B cell (primary cell): ENCODE results near the gene CDK18. TPM values are rescaled to one million over a fixed set of nuclear protein-coding genes. Genes with fewer than 3 reads are reported as not detected.

Experiments used
- ATAC-seq: fragments of 200-7000 bp; cut with Tn5 transposase; one replicate; pipeline ENCODE4 v1.10.0; 2021; ENCODE audit warnings: low read depth, mild to moderate bottlenecking, moderate number of reproducible peaks, moderate library complexity
- CTCF ChIA-PET: fragments of 350-600 bp; sonication (Branson Sonifier 250); formaldehyde crosslinking; loops from one replicate; lab custom pipeline; 2021; ENCODE audit warnings: antibody characterized with exemption, inconsistent platforms; lab: Charles Lee
- POLR2A ChIA-PET: fragments of 350-600 bp; sonication (Branson Sonifier 250); formaldehyde crosslinking; loops from one replicate; lab custom pipeline; 2021; ENCODE audit warnings: antibody characterized with exemption; lab: Charles Lee
- DNase-seq: peaks from one replicate; pipeline ENCODE4 v3.0.0; 2013
- H2AFZ ChIP-seq: 2 replicates; pipeline ENCODE4 v1.6.1; 2012; ENCODE audit warnings: mild to moderate bottlenecking, low read depth, low read length; ENCODE audit not compliant: insufficient read depth, poor library complexity, severe bottlenecking
- H3K27ac ChIP-seq, 2 donors: 1 replicate in 1 of 2; 2 replicates in 1 of 2; pipeline ENCODE4 v1.5.1; 2012 to 2013; ENCODE audit warnings: low read length in 2 of 2, mild to moderate bottlenecking in 2 of 2, moderate library complexity in 1 of 2
- H3K27me3 ChIP-seq, 4 experiments: fragments of 200-600 bp in 1 of 4; sonication (generic) in 1 of 4; replicated peaks in 1 of 4; 1 replicate in 2 of 4; 2 replicates in 2 of 4; pipeline versions ENCODE4 v1.6.1 to v1.7.0; 2013 to 2016; ENCODE audit warnings: low read length in 3 of 4, mild to moderate bottlenecking in 2 of 4, mixed read lengths in 1 of 4, moderate library complexity in 1 of 4; ENCODE audit not compliant: insufficient read depth in 4 of 4, control insufficient read depth in 3 of 4; ENCODE audit errors: control extremely low read depth in 1 of 4
- H3K36me3 ChIP-seq, 2 experiments: replicated peaks in 1 of 2; 1 replicate in 1 of 2; 2 replicates in 1 of 2; pipeline versions ENCODE4 v1.6.1 to v1.7.1; 2013; ENCODE audit warnings: low read length in 1 of 2; ENCODE audit not compliant: insufficient read depth in 2 of 2, control insufficient read depth in 1 of 2; ENCODE audit errors: control extremely low read depth in 1 of 2, extremely low read depth in 1 of 2
- H3K4me1 ChIP-seq, 2 donors: fragments of 200-600 bp in 1 of 2; sonication (generic) in 1 of 2; 1 replicate in 1 of 2; 2 replicates in 1 of 2; pipeline versions ENCODE4 v1.5.1 to v1.6.1; 2013 to 2017; ENCODE audit warnings: low read length in 2 of 2; ENCODE audit not compliant: control insufficient read depth in 2 of 2, insufficient read depth in 2 of 2
- H3K4me2 ChIP-seq: replicated peaks from 2 replicates; pipeline ENCODE3; 2012; ENCODE audit warnings: mild to moderate bottlenecking, low read depth, low read length; ENCODE audit not compliant: poor library complexity, severe bottlenecking
- H3K4me3 ChIP-seq, 5 experiments: fragments of 200-600 bp in 1 of 5; sonication (generic) in 1 of 5; 1 replicate in 3 of 5; 2 replicates in 2 of 5; pipeline versions ENCODE4 v1.5.1 to v1.7.0; 2011 to 2016; ENCODE audit warnings: low read length in 4 of 5, mild to moderate bottlenecking in 4 of 5, low read depth in 2 of 5, control low read depth in 1 of 5, moderate library complexity in 1 of 5; ENCODE audit not compliant: insufficient read depth in 1 of 5; ENCODE audit errors: control extremely low read depth in 1 of 5, extremely low read depth in 1 of 5
- H3K79me2 ChIP-seq: fragments of 200-600 bp; sonication (generic); one replicate; pipeline ENCODE4 v1.6.0; 2016; ENCODE audit warnings: low read length; ENCODE audit not compliant: control insufficient read depth, insufficient read depth
- H3K9ac ChIP-seq: fragments of 200-600 bp; sonication (generic); 2 replicates; pipeline ENCODE4 v1.6.1; 2017; ENCODE audit warnings: mild to moderate bottlenecking, low read length, moderate library complexity
- H3K9me3 ChIP-seq, 3 donors: one replicate each; pipeline versions ENCODE4 v1.6.1 to v1.7.1; 2013; ENCODE audit warnings: low read length in 2 of 3; ENCODE audit not compliant: control insufficient read depth in 2 of 3, insufficient read depth in 1 of 3; ENCODE audit errors: control extremely low read depth in 1 of 3
- H4K20me1 ChIP-seq: 2 replicates; pipeline ENCODE4 v1.6.0; 2012; ENCODE audit warnings: mild to moderate bottlenecking, low read length; ENCODE audit not compliant: insufficient read depth, control insufficient read depth, poor library complexity, severe bottlenecking
- H3K27ac Mint-ChIP-seq: one replicate; pipeline ENCODE4 v1.8.0; 2021; ENCODE audit warnings: mixed read lengths
- H3K27me3 Mint-ChIP-seq: one replicate; pipeline ENCODE4 v1.8.0; 2021; ENCODE audit warnings: mixed read lengths
- H3K4me1 Mint-ChIP-seq: one replicate; pipeline ENCODE4 v1.8.0; 2021; ENCODE audit warnings: mixed read lengths
- H3K4me3 Mint-ChIP-seq: one replicate; pipeline ENCODE4 v1.8.0; 2021; ENCODE audit warnings: mixed read lengths
- H3K9me3 Mint-ChIP-seq: one replicate; pipeline ENCODE4 v1.8.0; 2022; ENCODE audit warnings: mixed read lengths; ENCODE audit not compliant: insufficient read depth
- CTCF ChIP-seq: fragments of 200-600 bp; IDR thresholded peaks from one replicate; pipeline ENCODE4 v1.8.0; 2022; ENCODE audit warnings: antibody characterized with exemption, mild to moderate bottlenecking
- EZH2 ChIP-seq: IDR thresholded peaks from 2 replicates; pipeline ENCODE4 v1.6.1; 2012; ENCODE audit warnings: borderline replicate concordance, low read depth, mild to moderate bottlenecking, moderate library complexity, low read length; ENCODE audit not compliant: insufficient read depth, poor library complexity, severe bottlenecking
- WGBS: methylation state at CpG from one replicate; pipeline ENCODE4 v1.1.5; 2013; ENCODE audit warnings: missing lambda C conversion rate; ENCODE audit not compliant: insufficient coverage; 5-methylcytosine and 5-hydroxymethylcytosine counted together
- intact Hi-C: fragments of 100-400 bp; cut with micrococcal nuclease; formaldehyde crosslinking; loops from one replicate; pipeline ENCODE4 v1.10.0; 2022
- polyA plus RNA-seq: library from polyadenylated mRNA; depleted of rRNA; stranded (reverse); fragments of >200 nt; gene quantifications from 2 replicates; pipeline ENCODE4 v1.2.3, GENCODE V29; 2012
- total RNA-seq, 2 donors: library from RNA; stranded (reverse); fragments of 120-200 nt in 1 of 2; gene quantifications; 1 replicate in 1 of 2; 2 replicates in 1 of 2; pipeline versions ENCODE4 v1.2.3 to v1.2.4, GENCODE V29; 2013 to 2022

The CDK18 gene
- total and polyA plus RNA-seq, 2 donors (not counting 1 experiment from before 2014, with no cell fraction given): 3.8 to 4.7 TPM

- H3K4me1 ChIP-seq: peaks cover 12 to 25% of the 10 kb centered on the region in 2 donors
- H3K9me3 ChIP-seq: no peaks in the 10 kb centered on the region
- H3K27ac ChIP-seq: no peak overlapping the region
- Mint-ChIP-seq H3K4me3 (no peak overlapping the region), H3K27ac (no peak overlapping the region), H3K27me3 (peaks cover 3% of the 10 kb centered on the region), H3K4me1 (peaks cover 13% of the 10 kb centered on the region), H3K9me3 (no peaks in the 10 kb centered on the region)
- no peaks in the 10 kb centered on the region for H3K36me3 ChIP-seq
- POLR2A ChIA-PET: no interaction called here
- H3K9ac ChIP-seq: no peak overlapping the region
- no peak overlapping the region for H2AFZ ChIP-seq
- WGBS: 73% methylated on average over 7 of the region's 9 CpGs
- peaks cover 0 to 8% (median 2%) of the 10 kb centered on the region in 4 experiments for H3K27me3 ChIP-seq
- intact Hi-C loops: no loop called here
- DNase-seq: no peak
- no peaks in the 10 kb centered on the region for H3K79me2 ChIP-seq
- no peak for ATAC-seq
- TF ChIP-seq CTCF: no peak
- TF ChIP-seq EZH2: no peak
- H3K4me2 ChIP-seq: no peak overlapping the region
- H3K4me3 ChIP-seq: no peak overlapping the region
- CTCF ChIA-PET: interaction anchor here (1.4 kb wide), 1 partner anchor 13 kb away, joined by 4 read pairs; no protein-coding TSS in a partner anchor
- H4K20me1 ChIP-seq: no peaks in the 10 kb centered on the region
Measured at GRCh38 chr1:205578780-205579571, 74.5 kb downstream of the CDK18 start.

GRCh38 chr1:205579711-205580110, 75.2 kb downstream of the CDK18 start:
- no peak overlapping the region for H3K9ac ChIP-seq
- DNase-seq (no peak), ATAC-seq (no peak)
- H4K20me1 ChIP-seq: no peaks in the 10 kb centered on the region
- Mint-ChIP-seq H3K27ac (no peak overlapping the region), H3K4me1 (peaks cover 15% of the 10 kb centered on the region), H3K9me3 (no peaks in the 10 kb centered on the region), H3K4me3 (no peak overlapping the region), H3K27me3 (no peaks in the 10 kb centered on the region)
- H3K36me3 ChIP-seq: no peaks in the 10 kb centered on the region
- no peaks in the 10 kb centered on the region for H3K79me2 ChIP-seq
- no peak overlapping the region for H3K4me2 ChIP-seq
- H3K27ac ChIP-seq: no peak overlapping the region
- H3K4me3 ChIP-seq: no peak overlapping the region
- H2AFZ ChIP-seq: no peak overlapping the region
- POLR2A ChIA-PET: no interaction called here
- 95% methylated on average over 12 of the region's 12 CpGs for WGBS
- intact Hi-C loops: no loop called here
- TF ChIP-seq EZH2 (no peak), CTCF (no peak)
- CTCF ChIA-PET: interaction anchor here (1.4 kb wide), 1 partner anchor 12 kb away, joined by 4 read pairs; no protein-coding TSS in a partner anchor
- no peaks in the 10 kb centered on the region for H3K9me3 ChIP-seq
- H3K27me3 ChIP-seq: peaks cover 0 to 8% (median 2%) of the 10 kb centered on the region in 4 experiments
- H3K4me1 ChIP-seq: peaks cover 14 to 30% of the 10 kb centered on the region in 2 donors
